HEK293 (cell line): ENCODE results near the gene INAVA.
"Not testable (repeated sequence)": the region's sequence is repeated elsewhere in the genome, so short reads cannot be mapped to it uniquely, and the experiment has no call there.

Experiments used
- CTCF ChIA-PET: fragments of 350-600 bp; formaldehyde crosslinking; extraction: SDS; loops from one replicate; lab custom pipeline; 2021; ENCODE audit warnings: antibody characterized with exemption; lab: Yijun Ruan, JAX
- POLR2A ChIA-PET: fragments of 300-600 bp; formaldehyde crosslinking; extraction: SDS; loops from one replicate; lab custom pipeline; 2020; ENCODE audit warnings: antibody characterized with exemption, inconsistent platforms; lab: Yijun Ruan, JAX
- H3K27ac ChIP-seq: fragments of 200-500 bp; sonication (Bioruptor generic); 2 replicates; pipeline ENCODE4 v1.5.1; 2014; ENCODE audit warnings: low read depth, low read length, control low read depth, inconsistent platforms; ENCODE audit errors: extremely low read depth
- H3K36me3 ChIP-seq, 2 experiments: fragments of 200-500 bp in 1 of 2; sonication (Bioruptor generic) in 1 of 2; 1 replicate in 1 of 2; 2 replicates in 1 of 2; pipeline ENCODE4 v1.5.1; 2014 to 2017; ENCODE audit warnings: inconsistent platforms in 2 of 2, low read length in 2 of 2; ENCODE audit not compliant: control insufficient read depth in 2 of 2, insufficient read depth in 1 of 2
- H3K4me1 ChIP-seq: fragments of 200-500 bp; sonication (Bioruptor generic); 2 replicates; pipeline ENCODE4 v1.5.1; 2014; ENCODE audit warnings: mild to moderate bottlenecking, low read length, inconsistent platforms; ENCODE audit not compliant: control insufficient read depth, insufficient read depth
- H3K4me3 ChIP-seq: 2 replicates; pipeline ENCODE4 v1.5.1; 2011; ENCODE audit warnings: low read depth, mild to moderate bottlenecking, control low read depth, low read length, moderate library complexity
- H3K9me3 ChIP-seq: fragments of 200-500 bp; sonication (Bioruptor generic); 2 replicates; pipeline ENCODE4 v1.5.1; 2014; ENCODE audit warnings: low read depth, low read length, inconsistent platforms; ENCODE audit not compliant: control insufficient read depth, insufficient read depth
- REPIN1 ChIP-seq: fragments of 450-650 bp; formaldehyde crosslinking; IDR thresholded peaks from 2 replicates; pipeline ENCODE4 v1.5.1; 2017; ENCODE audit warnings: missing biosample characterization, missing genetic modification characterization, low read depth
- TRIM28 ChIP-seq: IDR thresholded peaks from 2 replicates; pipeline ENCODE4 v1.6.1; 2011; ENCODE audit warnings: low read length, control low read depth, borderline replicate concordance
- ZFHX2 ChIP-seq: fragments of 450-650 bp; formaldehyde crosslinking; conservative IDR thresholded peaks from 2 replicates; pipeline ENCODE4 v1.5.1; 2016; ENCODE audit warnings: missing biosample characterization, missing genetic modification characterization
- ZFP69B ChIP-seq: fragments of 450-650 bp; formaldehyde crosslinking; IDR thresholded peaks from 2 replicates; pipeline ENCODE4 v1.5.1; 2016; ENCODE audit warnings: missing biosample characterization, missing genetic modification characterization
- ZNF121 ChIP-seq: fragments of 450-650 bp; formaldehyde crosslinking; IDR thresholded peaks from 2 replicates; pipeline ENCODE4 v1.5.1; 2016; ENCODE audit warnings: missing biosample characterization, missing genetic modification characterization
- ZNF157 ChIP-seq: fragments of 450-650 bp; formaldehyde crosslinking; IDR thresholded peaks from 2 replicates; pipeline ENCODE4 v1.5.1; 2016; ENCODE audit warnings: missing biosample characterization, missing genetic modification characterization
- ZNF16 ChIP-seq: fragments of 450-650 bp; formaldehyde crosslinking; IDR thresholded peaks from 2 replicates; pipeline ENCODE4 v1.5.1; 2016; ENCODE audit warnings: low read depth, missing biosample characterization, missing genetic modification characterization
- ZNF23 ChIP-seq: fragments of 450-650 bp; formaldehyde crosslinking; IDR thresholded peaks from 2 replicates; pipeline ENCODE4 v1.5.1; 2016; ENCODE audit warnings: missing biosample characterization, missing genetic modification characterization, borderline replicate concordance
- ZNF544 ChIP-seq: fragments of 450-650 bp; formaldehyde crosslinking; IDR thresholded peaks from 2 replicates; pipeline ENCODE4 v1.5.0; 2017; ENCODE audit warnings: missing biosample characterization, missing genetic modification characterization
- ZNF558 ChIP-seq: fragments of 450-650 bp; formaldehyde crosslinking; IDR thresholded peaks from 2 replicates; pipeline ENCODE4 v1.5.1; 2016; ENCODE audit warnings: missing biosample characterization, missing genetic modification characterization
- ZNF624 ChIP-seq: fragments of 450-650 bp; formaldehyde crosslinking; IDR thresholded peaks from 2 replicates; pipeline ENCODE4 v1.5.1; 2017; ENCODE audit warnings: missing biosample characterization, missing genetic modification characterization
- ZNF660 ChIP-seq: fragments of 450-650 bp; IDR thresholded peaks from 2 replicates; pipeline ENCODE4 v1.5.1; 2018; ENCODE audit warnings: missing biosample characterization, mild to moderate bottlenecking, missing genetic modification characterization
- ZNF777 ChIP-seq: fragments of 450-650 bp; formaldehyde crosslinking; IDR thresholded peaks from 2 replicates; pipeline ENCODE4 v1.5.1; 2017; ENCODE audit warnings: missing biosample characterization, missing genetic modification characterization, borderline replicate concordance
- ZSCAN30 ChIP-seq: fragments of 450-650 bp; IDR thresholded peaks from 2 replicates; pipeline ENCODE4 v1.5.1; 2018; ENCODE audit warnings: missing biosample characterization, mild to moderate bottlenecking, missing genetic modification characterization, moderate library complexity
- TF ChIP-seq, protein P1 (sequence below): fragments of 450-650 bp; formaldehyde crosslinking; IDR thresholded peaks from 2 replicates; pipeline ENCODE4 v1.5.1; 2016; ENCODE audit warnings: missing biosample characterization, missing genetic modification characterization, borderline replicate concordance
- TF ChIP-seq, protein P2 (sequence below): fragments of 450-650 bp; formaldehyde crosslinking; IDR thresholded peaks from 2 replicates; pipeline ENCODE4 v1.5.1; 2016; ENCODE audit warnings: missing biosample characterization, missing genetic modification characterization
- TF ChIP-seq, protein P3 (sequence below): fragments of 450-650 bp; formaldehyde crosslinking; IDR thresholded peaks from 2 replicates; pipeline ENCODE4 v1.5.1; 2016; ENCODE audit warnings: missing biosample characterization, missing genetic modification characterization
- TF ChIP-seq, protein P4 (sequence below): fragments of 450-650 bp; formaldehyde crosslinking; IDR thresholded peaks from 2 replicates; pipeline ENCODE4 v1.5.1; 2017; ENCODE audit warnings: missing biosample characterization, missing genetic modification characterization

The INAVA gene

DNA sequence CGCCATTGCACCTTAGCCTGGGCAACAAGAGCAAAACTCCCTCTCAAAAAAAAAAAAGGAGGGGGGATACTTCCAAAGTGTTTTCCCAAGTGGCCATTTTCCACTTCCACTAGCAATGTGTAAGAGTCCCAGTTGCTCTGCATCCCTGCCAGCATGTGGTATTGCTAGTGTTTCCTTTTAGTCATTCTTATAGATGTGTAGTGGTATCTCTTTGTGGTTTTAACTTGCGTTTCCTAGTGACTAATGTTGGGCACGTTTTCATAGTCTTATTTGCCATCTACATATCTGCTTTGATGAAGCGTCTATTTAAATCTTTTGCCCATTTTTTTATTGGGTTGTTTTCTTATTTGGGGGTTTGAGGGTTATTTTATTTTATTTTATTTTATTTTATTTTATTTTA, 31.1 kb downstream of the INAVA start:
- Histone ChIP-seq H3K9me3 (no peaks in the 10 kb centered on the region), H3K4me3 (no peak overlapping the region), H3K4me1 (no peaks in the 10 kb centered on the region), H3K27ac (no peak overlapping the region), H3K36me3 (no peaks in the 10 kb centered on the region)
- CTCF ChIA-PET = interaction anchor here (0.7 kb wide), 1 partner anchor 123 kb away, joined by 3 read pairs; no protein-coding TSS in a partner anchor
- POLR2A ChIA-PET = no interaction called here
- TF ChIP-seq ZNF624 (tag by site-specific recombination) (no peak), ZNF558 (no peak), ZFHX2 (tag by site-specific recombination) (no peak)

DNA sequence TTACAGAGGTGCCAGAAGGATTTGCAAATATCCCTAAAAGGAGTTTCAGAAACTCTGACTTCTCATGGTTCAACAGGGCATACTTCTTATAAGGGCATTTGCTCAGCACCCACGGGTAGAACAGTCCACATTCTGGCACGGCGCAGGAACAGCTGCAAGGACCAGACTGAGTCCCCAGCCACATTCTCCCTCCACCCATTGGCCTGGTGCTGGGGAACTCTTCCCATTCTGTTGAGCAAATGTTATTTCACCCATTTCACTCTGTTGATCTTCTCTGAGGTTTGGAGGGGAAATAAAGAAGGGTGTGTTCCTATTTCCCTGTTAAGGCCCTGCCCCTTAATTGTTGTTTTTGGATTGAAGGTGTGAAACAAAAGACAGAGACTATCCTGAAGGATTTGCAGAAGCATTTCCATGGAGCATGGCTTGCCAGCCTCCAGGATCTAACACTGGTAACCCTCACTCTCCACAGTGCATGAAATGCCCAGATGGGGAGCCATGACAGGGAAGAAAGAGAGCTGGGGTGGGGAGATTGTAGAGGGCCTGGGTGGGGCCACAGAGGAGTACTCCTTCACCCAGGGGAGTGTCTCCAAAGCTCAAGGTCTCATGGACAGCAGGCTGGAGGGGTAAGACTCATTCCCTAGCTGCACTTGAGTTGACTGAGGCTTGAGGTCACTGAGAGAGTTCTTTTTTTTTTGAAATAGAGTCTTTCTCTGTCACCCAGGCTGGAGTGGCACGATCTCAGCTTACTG, 35.0 kb downstream of the INAVA start:
- Histone ChIP-seq H3K27ac (no peak overlapping the region), H3K4me1 (no peaks in the 10 kb centered on the region), H3K4me3 (no peak overlapping the region), H3K36me3 (no peaks in the 10 kb centered on the region), H3K9me3 (no peaks in the 10 kb centered on the region)
- CTCF ChIA-PET = no interaction called here
- POLR2A ChIA-PET = no interaction called here
- TF ChIP-seq ZFP69B (no peak), ZNF16 (tag by site-specific recombination) (no peak), ZNF544 (tag by site-specific recombination) (no peak), REPIN1 (tag by site-specific recombination) (no peak), ZNF660 (tag by site-specific recombination) (no peak), ZNF121 (tag by site-specific recombination) (no peak)
- TF ChIP-seq, protein P1, sequence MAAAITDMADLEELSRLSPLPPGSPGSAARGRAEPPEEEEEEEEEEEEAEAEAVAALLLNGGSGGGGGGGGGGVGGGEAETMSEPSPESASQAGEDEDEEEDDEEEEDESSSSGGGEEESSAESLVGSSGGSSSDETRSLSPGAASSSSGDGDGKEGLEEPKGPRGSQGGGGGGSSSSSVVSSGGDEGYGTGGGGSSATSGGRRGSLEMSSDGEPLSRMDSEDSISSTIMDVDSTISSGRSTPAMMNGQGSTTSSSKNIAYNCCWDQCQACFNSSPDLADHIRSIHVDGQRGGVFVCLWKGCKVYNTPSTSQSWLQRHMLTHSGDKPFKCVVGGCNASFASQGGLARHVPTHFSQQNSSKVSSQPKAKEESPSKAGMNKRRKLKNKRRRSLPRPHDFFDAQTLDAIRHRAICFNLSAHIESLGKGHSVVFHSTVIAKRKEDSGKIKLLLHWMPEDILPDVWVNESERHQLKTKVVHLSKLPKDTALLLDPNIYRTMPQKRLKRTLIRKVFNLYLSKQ (tag by site-specific recombination) = no peak
- TF ChIP-seq, protein P2, sequence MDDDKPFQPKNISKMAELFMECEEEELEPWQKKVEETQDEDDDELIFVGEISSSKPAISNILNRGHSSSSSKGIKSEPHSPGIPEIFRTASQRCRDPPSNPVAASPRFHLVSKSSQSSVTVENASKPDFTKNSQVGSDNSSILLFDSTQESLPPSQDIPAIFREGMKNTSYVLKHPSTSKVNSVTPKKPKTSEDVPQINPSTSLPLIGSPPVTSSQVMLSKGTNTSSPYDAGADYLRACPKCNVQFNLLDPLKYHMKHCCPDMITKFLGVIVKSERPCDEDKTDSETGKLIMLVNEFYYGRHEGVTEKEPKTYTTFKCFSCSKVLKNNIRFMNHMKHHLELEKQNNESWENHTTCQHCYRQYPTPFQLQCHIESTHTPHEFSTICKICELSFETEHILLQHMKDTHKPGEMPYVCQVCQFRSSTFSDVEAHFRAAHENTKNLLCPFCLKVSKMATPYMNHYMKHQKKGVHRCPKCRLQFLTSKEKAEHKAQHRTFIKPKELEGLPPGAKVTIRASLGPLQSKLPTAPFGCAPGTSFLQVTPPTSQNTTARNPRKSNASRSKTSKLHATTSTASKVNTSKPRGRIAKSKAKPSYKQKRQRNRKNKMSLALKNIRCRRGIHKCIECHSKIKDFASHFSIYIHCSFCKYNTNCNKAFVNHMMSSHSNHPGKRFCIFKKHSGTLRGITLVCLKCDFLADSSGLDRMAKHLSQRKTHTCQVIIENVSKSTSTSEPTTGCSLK (tag by site-specific recombination) = no peak

DNA sequence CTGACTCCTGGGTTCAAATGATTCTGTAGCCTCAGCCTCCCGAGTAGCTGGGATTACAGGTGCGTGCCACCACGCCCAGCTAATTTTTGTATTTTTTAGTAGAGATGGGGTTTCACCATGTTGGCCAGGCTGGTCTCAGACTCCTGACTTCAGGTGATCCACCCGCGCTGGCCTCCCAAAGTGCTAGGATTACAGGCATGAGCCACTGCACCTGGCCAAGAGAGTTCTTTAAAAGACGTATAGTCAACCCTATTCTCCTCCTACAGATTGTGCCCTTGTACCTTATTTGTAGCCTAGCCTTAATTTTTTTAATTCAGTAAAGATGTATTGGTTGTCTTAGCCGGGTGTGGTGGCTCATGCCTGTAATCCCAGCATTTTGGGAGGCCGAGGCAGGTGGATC, 35.6 kb downstream of the INAVA start:
- CTCF ChIA-PET, H3K4me1 ChIP-seq, H3K27ac ChIP-seq, H3K4me3 ChIP-seq, H3K9me3 ChIP-seq, H3K36me3 ChIP-seq, POLR2A ChIA-PET: not testable (repeated sequence)

DNA sequence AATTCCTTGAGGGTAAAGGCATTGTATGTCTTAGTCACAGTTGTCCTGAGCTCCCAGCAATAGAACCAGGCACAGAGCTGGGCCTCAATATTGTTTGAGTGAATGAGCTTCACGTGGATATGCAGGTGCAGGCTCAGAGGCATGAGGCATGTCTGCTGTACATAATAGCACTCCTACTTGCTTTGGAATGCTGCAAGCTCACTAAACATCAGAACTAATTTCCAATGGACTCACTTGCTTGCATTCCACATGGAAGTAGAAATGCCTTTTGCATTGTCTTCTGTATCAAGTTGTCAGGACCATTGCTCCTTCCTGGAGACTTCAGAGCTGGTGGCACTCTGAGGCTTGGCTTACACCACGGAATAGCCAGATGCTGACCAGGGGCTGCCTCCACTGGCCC, 37.1 kb downstream of the INAVA start:
- H3K4me1 ChIP-seq = no peaks in the 10 kb centered on the region
- H3K4me3 ChIP-seq = no peak overlapping the region
- H3K27ac ChIP-seq = no peak overlapping the region
- H3K36me3 ChIP-seq = no peaks in the 10 kb centered on the region
- ChIA-PET CTCF (interaction anchor here (0.9 kb wide), 1 partner anchor 40 kb away, joined by 4 read pairs; no protein-coding TSS in a partner anchor), POLR2A (no interaction called here)
- no peaks in the 10 kb centered on the region for H3K9me3 ChIP-seq
- TF ChIP-seq TRIM28 = no peak
- TF ChIP-seq, protein P3, sequence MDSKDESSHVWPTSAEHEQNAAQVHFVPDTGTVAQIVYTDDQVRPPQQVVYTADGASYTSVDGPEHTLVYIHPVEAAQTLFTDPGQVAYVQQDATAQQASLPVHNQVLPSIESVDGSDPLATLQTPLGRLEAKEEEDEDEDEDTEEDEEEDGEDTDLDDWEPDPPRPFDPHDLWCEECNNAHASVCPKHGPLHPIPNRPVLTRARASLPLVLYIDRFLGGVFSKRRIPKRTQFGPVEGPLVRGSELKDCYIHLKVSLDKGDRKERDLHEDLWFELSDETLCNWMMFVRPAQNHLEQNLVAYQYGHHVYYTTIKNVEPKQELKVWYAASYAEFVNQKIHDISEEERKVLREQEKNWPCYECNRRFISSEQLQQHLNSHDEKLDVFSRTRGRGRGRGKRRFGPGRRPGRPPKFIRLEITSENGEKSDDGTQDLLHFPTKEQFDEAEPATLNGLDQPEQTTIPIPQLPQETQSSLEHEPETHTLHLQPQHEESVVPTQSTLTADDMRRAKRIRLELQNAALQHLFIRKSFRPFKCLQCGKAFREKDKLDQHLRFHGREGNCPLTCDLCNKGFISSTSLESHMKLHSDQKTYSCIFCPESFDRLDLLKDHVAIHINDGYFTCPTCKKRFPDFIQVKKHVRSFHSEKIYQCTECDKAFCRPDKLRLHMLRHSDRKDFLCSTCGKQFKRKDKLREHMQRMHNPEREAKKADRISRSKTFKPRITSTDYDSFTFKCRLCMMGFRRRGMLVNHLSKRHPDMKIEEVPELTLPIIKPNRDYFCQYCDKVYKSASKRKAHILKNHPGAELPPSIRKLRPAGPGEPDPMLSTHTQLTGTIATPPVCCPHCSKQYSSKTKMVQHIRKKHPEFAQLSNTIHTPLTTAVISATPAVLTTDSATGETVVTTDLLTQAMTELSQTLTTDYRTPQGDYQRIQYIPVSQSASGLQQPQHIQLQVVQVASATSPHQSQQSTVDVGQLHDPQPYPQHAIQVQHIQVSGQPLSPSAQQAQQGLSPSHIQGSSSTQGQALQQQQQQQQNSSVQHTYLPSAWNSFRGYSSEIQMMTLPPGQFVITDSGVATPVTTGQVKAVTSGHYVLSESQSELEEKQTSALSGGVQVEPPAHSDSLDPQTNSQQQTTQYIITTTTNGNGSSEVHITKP (tag by site-specific recombination) = no peak
- TF ChIP-seq ZSCAN30 (tag by site-specific recombination) = no peak
- no peak for TF ChIP-seq ZNF23 (tag by site-specific recombination)
- TF ChIP-seq ZNF157 (tag by site-specific recombination) = no peak
- no peak for TF ChIP-seq ZNF777 (tag by site-specific recombination)
- TF ChIP-seq, protein P4, sequence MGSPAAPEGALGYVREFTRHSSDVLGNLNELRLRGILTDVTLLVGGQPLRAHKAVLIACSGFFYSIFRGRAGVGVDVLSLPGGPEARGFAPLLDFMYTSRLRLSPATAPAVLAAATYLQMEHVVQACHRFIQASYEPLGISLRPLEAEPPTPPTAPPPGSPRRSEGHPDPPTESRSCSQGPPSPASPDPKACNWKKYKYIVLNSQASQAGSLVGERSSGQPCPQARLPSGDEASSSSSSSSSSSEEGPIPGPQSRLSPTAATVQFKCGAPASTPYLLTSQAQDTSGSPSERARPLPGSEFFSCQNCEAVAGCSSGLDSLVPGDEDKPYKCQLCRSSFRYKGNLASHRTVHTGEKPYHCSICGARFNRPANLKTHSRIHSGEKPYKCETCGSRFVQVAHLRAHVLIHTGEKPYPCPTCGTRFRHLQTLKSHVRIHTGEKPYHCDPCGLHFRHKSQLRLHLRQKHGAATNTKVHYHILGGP = no peak
